A549 (cell line): Measurements from ENCODE around the gene FAM13A. TPM values are rescaled to one million over a fixed set of nuclear protein-coding genes. Genes with fewer than 3 reads are reported as not detected.

Source experiments
- ATAC-seq, 2 experiments: fragments of 200-7000 bp in 1 of 2; fragments of >200 bp in 1 of 2; cut with Nextera tagmentation in 1 of 2; cut with Tn5 transposase in 1 of 2; 3 replicates each; pipeline versions ENCODE4 v1.8.0 to v1.9.1; 2018 to 2020; ENCODE audit warnings: mild to moderate bottlenecking in 1 of 2, moderate library complexity in 1 of 2
- CTCF ChIA-PET: fragments of 300-600 bp; sonication (Branson Sonifier 250); formaldehyde crosslinking; extraction: SDS; loops from one replicate; lab custom pipeline; 2021; ENCODE audit warnings: antibody characterized with exemption, inconsistent platforms; lab: Yijun Ruan, JAX
- POLR2A ChIA-PET: fragments of 350-600 bp; formaldehyde crosslinking; extraction: SDS; loops from one replicate; lab custom pipeline; 2021; ENCODE audit warnings: antibody characterized with exemption, inconsistent platforms; lab: Yijun Ruan, JAX
- DNase-seq, 2 experiments: peaks; one replicate each; pipeline versions ENCODE4 v3.0.0 to v3.0.0-alpha.2; 2011 to 2016; ENCODE audit warnings: low read depth in 1 of 2, low spot score in 1 of 2
- FAIRE-seq: peaks from 2 replicates; lab custom pipeline; 2011; peaks lifted over from hg19 to GRCh38; lab: Jason Lieb, UNC
- H3K27ac ChIP-seq, 2 experiments: fragments of >200 bp; sonication (Bioruptor Twin); formaldehyde crosslinking; 3 replicates each; pipeline ENCODE4 v1.5.1; 2016 to 2017
- H3K4me1 ChIP-seq: fragments of >200 bp; sonication (Bioruptor Twin); formaldehyde crosslinking; 3 replicates; pipeline ENCODE4 v1.6.1; 2016
- H3K4me2 ChIP-seq: fragments of >200 bp; sonication (Bioruptor Twin); formaldehyde crosslinking; 3 replicates; pipeline ENCODE4 v1.6.1; 2016
- H3K4me3 ChIP-seq: fragments of >200 bp; sonication (Bioruptor Twin); formaldehyde crosslinking; 3 replicates; pipeline ENCODE4 v1.5.1; 2016
- H3K9me3 ChIP-seq: fragments of >200 bp; sonication (Bioruptor Twin); formaldehyde crosslinking; 3 replicates; pipeline ENCODE4 v1.6.1; 2016
- ATOH8 ChIP-seq: fragments of 250-450 bp; sonication (Bioruptor Pico); IDR thresholded peaks from 2 replicates; pipeline ENCODE4 v1.5.0; 2020; ENCODE audit warnings: low read depth, mild to moderate bottlenecking, moderate library complexity
- CEBPB ChIP-seq, 2 experiments: fragments of >200 bp in 1 of 2; sonication (Bioruptor Twin) in 1 of 2; formaldehyde crosslinking in 1 of 2; IDR thresholded peaks; 2 replicates each; pipeline ENCODE4 v1.6.1; 2012 to 2016
- CTCF ChIP-seq: fragments of >200 bp; sonication (Bioruptor Twin); formaldehyde crosslinking; IDR thresholded peaks from 3 replicates; pipeline ENCODE4 v1.5.1; 2016
- ELK1 ChIP-seq: fragments of 150-350 bp; IDR thresholded peaks from 2 replicates; pipeline ENCODE4 v1.6.1; 2014; ENCODE audit warnings: low read depth, mild to moderate bottlenecking, low read length
- FOSL2 ChIP-seq, 2 experiments: fragments of 450-650 bp in 1 of 2; fragments of >200 bp in 1 of 2; sonication (Bioruptor Twin) in 1 of 2; formaldehyde crosslinking; IDR thresholded peaks; 2 replicates each; pipeline versions ENCODE4 v1.5.0 to v1.6.1; 2016 to 2020; ENCODE audit warnings: mild to moderate bottlenecking in 1 of 2, moderate library complexity in 1 of 2
- GATA3 ChIP-seq: IDR thresholded peaks from 2 replicates; pipeline ENCODE4 v1.6.1; 2012; ENCODE audit warnings: borderline replicate concordance
- HES2 ChIP-seq: fragments of >200 bp; sonication (Bioruptor Twin); formaldehyde crosslinking; IDR thresholded peaks from 2 replicates; pipeline ENCODE4 v1.6.1; 2016
- MAFK ChIP-seq: fragments of 450-650 bp; IDR thresholded peaks from 2 replicates; pipeline ENCODE4 v1.6.1; 2014; ENCODE audit not compliant: partially characterized antibody
- MAZ ChIP-seq: fragments of 150-350 bp; IDR thresholded peaks from 2 replicates; pipeline ENCODE4 v1.6.1; 2014; ENCODE audit warnings: antibody characterized with exemption, low read depth, low read length, borderline replicate concordance
- MYC ChIP-seq: IDR thresholded peaks from 2 replicates; pipeline ENCODE4 v1.6.1; 2012; ENCODE audit warnings: mild to moderate bottlenecking, inconsistent platforms, low read length, improper control_type of control experiment, borderline replicate concordance
- NFE2L2 ChIP-seq: fragments of 150-350 bp; conservative IDR thresholded peaks from 2 replicates; pipeline ENCODE4 v1.6.1; 2014; ENCODE audit warnings: low read length
- PBX3 ChIP-seq: IDR thresholded peaks from 2 replicates; pipeline ENCODE4 v1.6.1; 2012
- POLR2A ChIP-seq: IDR thresholded peaks from 2 replicates; pipeline ENCODE4 v1.6.1; 2012; ENCODE audit warnings: mild to moderate bottlenecking, low read length
- POLR2AphosphoS2 ChIP-seq: conservative IDR thresholded peaks from 2 replicates; pipeline ENCODE4 v1.6.1; 2012; ENCODE audit warnings: low read length, improper control_type of control experiment, inconsistent platforms
- REST ChIP-seq: fragments of 200-600 bp; sonication (generic); IDR thresholded peaks from 2 replicates; pipeline ENCODE4 v1.6.1; 2016; ENCODE audit warnings: antibody characterized with exemption, mild to moderate bottlenecking, moderate library complexity
- RNF2 ChIP-seq: fragments of 200-600 bp; sonication (generic); IDR thresholded peaks from 2 replicates; pipeline ENCODE4 v1.6.1; 2016; ENCODE audit warnings: low read depth, mild to moderate bottlenecking, antibody characterized with exemption, moderate library complexity, borderline replicate concordance
- USF2 ChIP-seq: fragments of 450-650 bp; IDR thresholded peaks from 2 replicates; pipeline ENCODE4 v1.6.1; 2014; ENCODE audit warnings: antibody characterized with exemption
- ZC3H11A ChIP-seq: fragments of 450-650 bp; IDR thresholded peaks from 2 replicates; pipeline ENCODE4 v1.6.1; 2014; ENCODE audit warnings: antibody characterized with exemption, mild to moderate bottlenecking
- ZNF302 ChIP-seq: fragments of 250-450 bp; sonication (Bioruptor Pico); IDR thresholded peaks from 2 replicates; pipeline ENCODE4 v1.9.0; 2021; ENCODE audit warnings: inconsistent platforms, mild to moderate bottlenecking, moderate library complexity
- ZSCAN20 ChIP-seq: fragments of 250-450 bp; sonication (Bioruptor Pico); IDR thresholded peaks from 2 replicates; pipeline ENCODE4 v1.8.0; 2022; ENCODE audit warnings: mild to moderate bottlenecking, moderate library complexity
- WGBS: methylation state at CpG from one replicate; pipeline ENCODE4 v1.1.6; 2017; ENCODE audit errors: missing lambda C conversion rate; 5-methylcytosine and 5-hydroxymethylcytosine counted together
- polyA plus RNA-seq, 4 experiments: library from polyadenylated mRNA; depleted of rRNA in 3 of 4; stranded (reverse); fragments of >200 nt; fragmentation: RNase III in 1 of 4; extraction: RNeasy Plus Mini Kit Qiagen cat#74134 plus additional on column Dnase treatment in 1 of 4; gene quantifications; 2 replicates in 3 of 4; 3 replicates in 1 of 4; pipeline ENCODE4 v1.2.3, GENCODE V29; 2011 to 2017

The FAM13A gene
- polyA plus RNA-seq, 2 of the 4 experiments (the other 2 are of a cell fraction) = 6.5 to 22.0 TPM

GRCh38 chr4:89054627-89055026 lies 2.4 kb downstream of the FAM13A start:
- TF ChIP-seq USF2 = no peak
- no peak for TF ChIP-seq REST
- TF ChIP-seq MYC = no peak
- TF ChIP-seq HES2 = no peak
- no peak for TF ChIP-seq CTCF
- TF ChIP-seq RNF2 = no peak
- no peak for TF ChIP-seq CEBPB (IDR thresholded peaks at IDR 0.05)
- no peak for TF ChIP-seq PBX3
- TF ChIP-seq ATOH8 (CRISPR knock-in tag) = no peak
- TF ChIP-seq FOSL2 (IDR thresholded peaks at IDR 0.05) = no peak
- no peak for TF ChIP-seq FOSL2 (CRISPR knock-in tag; IDR thresholded peaks at IDR 0.05)
- no peak for TF ChIP-seq POLR2AphosphoS2
- no peak for TF ChIP-seq ZSCAN20 (CRISPR knock-in tag)
- no peak for TF ChIP-seq POLR2A
- TF ChIP-seq ZC3H11A = no peak
- no peak for TF ChIP-seq MAFK
- no peak for TF ChIP-seq MAZ
- TF ChIP-seq ELK1 = no peak
- TF ChIP-seq NFE2L2 = no peak
- TF ChIP-seq GATA3 = no peak
- TF ChIP-seq ZNF302 (CRISPR knock-in tag) = no peak
- Histone ChIP-seq H3K27ac (no peak overlapping the region), H3K4me2 (peak overlapping the region; percentile 71), H3K9me3 (no peaks in the 10 kb centered on the region), H3K4me3 (no peak overlapping the region), H3K4me1 (peaks cover 7% of the 10 kb centered on the region; the same call in 1 of the 3 replicates)
- 60% methylated on average over 1 of the region's 1 CpG for WGBS
- no peak for DNase-seq
- ChIA-PET POLR2A (no interaction called here), CTCF (no interaction called here)
- FAIRE-seq = no peak
- no peak for ATAC-seq
